Neural cell (in vitro differentiated cells): Measurements from ENCODE around the gene NOC4L.

Experiments
- EP300 ChIP-seq: fragments of 450-650 bp; conservative IDR thresholded peaks from 2 replicates; pipeline ENCODE4 v1.6.1; 2014; ENCODE audit warnings: antibody characterized with exemption, mild to moderate bottlenecking, moderate library complexity; ENCODE audit not compliant: poor library complexity, severe bottlenecking
- EZH2 ChIP-seq: fragments of 200-600, 300-800 bp; shearing (Covaris generic), sonication (generic); IDR thresholded peaks from 2 replicates; pipeline ENCODE4 v1.6.1; 2014; ENCODE audit warnings: antibody characterized with exemption, low read length, borderline replicate concordance, mild to moderate bottlenecking; ENCODE audit not compliant: insufficient read depth, poor library complexity, severe bottlenecking
- MXI1 ChIP-seq: fragments of 450-650 bp; conservative IDR thresholded peaks from 2 replicates; pipeline ENCODE4 v1.6.1; 2014; ENCODE audit warnings: antibody characterized with exemption, mild to moderate bottlenecking; ENCODE audit not compliant: poor library complexity, severe bottlenecking
- POLR2AphosphoS5 ChIP-seq: IDR thresholded peaks from 2 replicates; pipeline ENCODE4 v1.6.1; 2012
- RAD21 ChIP-seq: fragments of 450-650 bp; conservative IDR thresholded peaks from 2 replicates; pipeline ENCODE4 v1.6.1; 2014; ENCODE audit warnings: antibody characterized with exemption, mild to moderate bottlenecking, moderate library complexity
- SMC3 ChIP-seq: fragments of 450-650 bp; conservative IDR thresholded peaks from 2 replicates; pipeline ENCODE4 v1.6.1; 2014; ENCODE audit warnings: antibody characterized with exemption, mild to moderate bottlenecking, moderate library complexity; ENCODE audit not compliant: poor library complexity
- TAF1 ChIP-seq: IDR thresholded peaks from 2 replicates; pipeline ENCODE4 v1.6.1; 2012; ENCODE audit warnings: low read depth
- TF ChIP-seq, protein P1 (sequence below): fragments of 450-650 bp; IDR thresholded peaks from 2 replicates; pipeline ENCODE4 v1.5.1; 2014; ENCODE audit warnings: antibody characterized with exemption, mild to moderate bottlenecking, moderate library complexity; ENCODE audit not compliant: poor library complexity, severe bottlenecking
- TF ChIP-seq, protein P2 (sequence below): IDR thresholded peaks from 2 replicates; pipeline ENCODE4 v1.6.1; 2012; ENCODE audit warnings: borderline replicate concordance

DNA sequence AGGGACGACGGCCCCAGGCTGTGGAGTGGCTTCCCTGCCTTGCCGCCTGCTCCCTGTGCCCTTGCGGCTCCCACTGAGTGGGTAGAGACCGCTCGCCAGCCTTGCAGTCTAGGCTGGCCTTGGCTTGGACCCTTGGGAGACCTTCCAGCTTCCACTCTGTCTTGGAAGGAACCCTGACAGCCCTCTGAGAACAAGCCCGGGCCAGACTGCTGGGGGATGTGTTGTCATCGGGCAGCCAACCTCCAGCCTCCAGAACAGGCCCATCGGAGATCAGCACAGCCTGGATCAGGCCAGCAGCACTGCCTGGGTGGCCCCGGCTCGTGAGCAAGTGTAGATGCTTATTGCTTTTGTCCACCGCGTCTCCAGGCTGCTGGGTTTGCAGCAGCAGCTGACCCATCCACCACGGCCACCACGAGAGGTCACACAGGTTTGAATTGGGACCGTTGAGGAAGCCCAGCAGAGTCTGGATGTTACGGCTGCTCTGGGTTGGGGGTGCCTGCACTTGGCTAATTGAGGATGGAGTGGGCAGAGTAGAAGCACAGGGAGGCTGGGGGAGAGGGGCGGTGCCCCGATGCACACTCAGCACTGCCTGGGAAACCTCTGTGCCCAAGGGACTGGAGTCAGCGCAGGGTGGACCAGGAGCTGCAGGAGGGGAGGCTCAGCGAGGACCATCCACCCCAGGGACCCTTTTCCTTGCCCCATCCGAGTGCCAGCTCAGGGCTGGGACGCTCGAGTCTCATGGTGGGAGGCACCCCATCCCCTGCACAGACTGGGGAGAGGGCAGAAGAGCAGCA lies 55.5 kb downstream of the NOC4L start:
- TF ChIP-seq, protein P1, sequence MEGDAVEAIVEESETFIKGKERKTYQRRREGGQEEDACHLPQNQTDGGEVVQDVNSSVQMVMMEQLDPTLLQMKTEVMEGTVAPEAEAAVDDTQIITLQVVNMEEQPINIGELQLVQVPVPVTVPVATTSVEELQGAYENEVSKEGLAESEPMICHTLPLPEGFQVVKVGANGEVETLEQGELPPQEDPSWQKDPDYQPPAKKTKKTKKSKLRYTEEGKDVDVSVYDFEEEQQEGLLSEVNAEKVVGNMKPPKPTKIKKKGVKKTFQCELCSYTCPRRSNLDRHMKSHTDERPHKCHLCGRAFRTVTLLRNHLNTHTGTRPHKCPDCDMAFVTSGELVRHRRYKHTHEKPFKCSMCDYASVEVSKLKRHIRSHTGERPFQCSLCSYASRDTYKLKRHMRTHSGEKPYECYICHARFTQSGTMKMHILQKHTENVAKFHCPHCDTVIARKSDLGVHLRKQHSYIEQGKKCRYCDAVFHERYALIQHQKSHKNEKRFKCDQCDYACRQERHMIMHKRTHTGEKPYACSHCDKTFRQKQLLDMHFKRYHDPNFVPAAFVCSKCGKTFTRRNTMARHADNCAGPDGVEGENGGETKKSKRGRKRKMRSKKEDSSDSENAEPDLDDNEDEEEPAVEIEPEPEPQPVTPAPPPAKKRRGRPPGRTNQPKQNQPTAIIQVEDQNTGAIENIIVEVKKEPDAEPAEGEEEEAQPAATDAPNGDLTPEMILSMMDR: no peak
- TF ChIP-seq POLR2AphosphoS5: no peak
- TF ChIP-seq, protein P2, sequence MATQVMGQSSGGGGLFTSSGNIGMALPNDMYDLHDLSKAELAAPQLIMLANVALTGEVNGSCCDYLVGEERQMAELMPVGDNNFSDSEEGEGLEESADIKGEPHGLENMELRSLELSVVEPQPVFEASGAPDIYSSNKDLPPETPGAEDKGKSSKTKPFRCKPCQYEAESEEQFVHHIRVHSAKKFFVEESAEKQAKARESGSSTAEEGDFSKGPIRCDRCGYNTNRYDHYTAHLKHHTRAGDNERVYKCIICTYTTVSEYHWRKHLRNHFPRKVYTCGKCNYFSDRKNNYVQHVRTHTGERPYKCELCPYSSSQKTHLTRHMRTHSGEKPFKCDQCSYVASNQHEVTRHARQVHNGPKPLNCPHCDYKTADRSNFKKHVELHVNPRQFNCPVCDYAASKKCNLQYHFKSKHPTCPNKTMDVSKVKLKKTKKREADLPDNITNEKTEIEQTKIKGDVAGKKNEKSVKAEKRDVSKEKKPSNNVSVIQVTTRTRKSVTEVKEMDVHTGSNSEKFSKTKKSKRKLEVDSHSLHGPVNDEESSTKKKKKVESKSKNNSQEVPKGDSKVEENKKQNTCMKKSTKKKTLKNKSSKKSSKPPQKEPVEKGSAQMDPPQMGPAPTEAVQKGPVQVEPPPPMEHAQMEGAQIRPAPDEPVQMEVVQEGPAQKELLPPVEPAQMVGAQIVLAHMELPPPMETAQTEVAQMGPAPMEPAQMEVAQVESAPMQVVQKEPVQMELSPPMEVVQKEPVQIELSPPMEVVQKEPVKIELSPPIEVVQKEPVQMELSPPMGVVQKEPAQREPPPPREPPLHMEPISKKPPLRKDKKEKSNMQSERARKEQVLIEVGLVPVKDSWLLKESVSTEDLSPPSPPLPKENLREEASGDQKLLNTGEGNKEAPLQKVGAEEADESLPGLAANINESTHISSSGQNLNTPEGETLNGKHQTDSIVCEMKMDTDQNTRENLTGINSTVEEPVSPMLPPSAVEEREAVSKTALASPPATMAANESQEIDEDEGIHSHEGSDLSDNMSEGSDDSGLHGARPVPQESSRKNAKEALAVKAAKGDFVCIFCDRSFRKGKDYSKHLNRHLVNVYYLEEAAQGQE: no peak
- TF ChIP-seq EZH2: no peak
- TF ChIP-seq SMC3: no peak
- no peak for TF ChIP-seq EP300
- TF ChIP-seq RAD21: no peak
- no peak for TF ChIP-seq MXI1
- TF ChIP-seq TAF1: no peak
